Rectal smooth muscle tissue (tissue), 1 donor: ENCODE measurements around the gene SLIT1.

Experiments
- H3K27ac ChIP-seq: one replicate; pipeline ENCODE4 v1.7.0; 2013; ENCODE audit warnings: low read depth, low read length, inconsistent platforms
- H3K27me3 ChIP-seq: one replicate; pipeline ENCODE4 v1.7.0; 2013; ENCODE audit warnings: low read length; ENCODE audit not compliant: control insufficient read depth, insufficient read depth
- H3K36me3 ChIP-seq: one replicate; pipeline ENCODE4 v1.7.0; 2013; ENCODE audit warnings: low read length; ENCODE audit not compliant: control insufficient read depth, insufficient read depth
- H3K4me1 ChIP-seq: one replicate; pipeline ENCODE4 v1.7.0; 2013; ENCODE audit warnings: low read length; ENCODE audit not compliant: control insufficient read depth, insufficient read depth
- H3K4me3 ChIP-seq: one replicate; pipeline ENCODE4 v1.7.0; 2013; ENCODE audit warnings: low read length
- H3K9ac ChIP-seq: one replicate; pipeline ENCODE4 v1.7.0; 2013; ENCODE audit warnings: low read length

Gene SLIT1

GRCh38 chr10:97179311-97179710, 6.4 kb downstream of the SLIT1 start:
- Histone ChIP-seq H3K4me3 (no peak overlapping the region), H3K36me3 (no peaks in the 10 kb centered on the region), H3K27ac (no peak overlapping the region), H3K9ac (no peak overlapping the region), H3K27me3 (peaks cover 3% of the 10 kb centered on the region), H3K4me1 (no peaks in the 10 kb centered on the region)

GRCh38 chr10:97178074-97178473, 7.7 kb downstream of the SLIT1 start:
- no peak overlapping the region for H3K4me3 ChIP-seq
- no peaks in the 10 kb centered on the region for H3K27me3 ChIP-seq
- no peak overlapping the region for H3K9ac ChIP-seq
- H3K4me1 ChIP-seq = no peaks in the 10 kb centered on the region
- no peaks in the 10 kb centered on the region for H3K36me3 ChIP-seq
- H3K27ac ChIP-seq = no peak overlapping the region

- Histone ChIP-seq H3K36me3 (no peaks in the 10 kb centered on the region), H3K4me3 (no peak overlapping the region), H3K4me1 (no peaks in the 10 kb centered on the region), H3K9ac (no peak overlapping the region), H3K27ac (no peak overlapping the region), H3K27me3 (no peaks in the 10 kb centered on the region)
Observed at GRCh38 chr10:97176226-97176625, 9.5 kb downstream of the SLIT1 start.

GRCh38 chr10:97175586-97175985, 10.2 kb downstream of the SLIT1 start:
- H3K4me1 ChIP-seq = no peaks in the 10 kb centered on the region
- no peak overlapping the region for H3K9ac ChIP-seq
- H3K36me3 ChIP-seq = no peaks in the 10 kb centered on the region
- H3K4me3 ChIP-seq = no peak overlapping the region
- H3K27me3 ChIP-seq = no peaks in the 10 kb centered on the region
- H3K27ac ChIP-seq = no peak overlapping the region

- no peak overlapping the region for H3K9ac ChIP-seq
Observed at GRCh38 chr10:97174941-97175340, 10.8 kb downstream of the SLIT1 start.

GRCh38 chr10:97174276-97174775, 11.4 kb downstream of the SLIT1 start:
- Histone ChIP-seq H3K36me3 (no peaks in the 10 kb centered on the region), H3K27me3 (no peaks in the 10 kb centered on the region), H3K4me1 (no peaks in the 10 kb centered on the region), H3K27ac (no peak overlapping the region), H3K9ac (no peak overlapping the region), H3K4me3 (no peak overlapping the region)

More at GRCh38 chr10:97174941-97175340, 10.8 kb downstream of the SLIT1 start:
- Histone ChIP-seq H3K4me3 (no peak overlapping the region), H3K4me1 (no peaks in the 10 kb centered on the region), H3K27ac (no peak overlapping the region), H3K27me3 (no peaks in the 10 kb centered on the region), H3K36me3 (no peaks in the 10 kb centered on the region)

GRCh38 chr10:97173036-97173435, 12.7 kb downstream of the SLIT1 start:
- no peaks in the 10 kb centered on the region for H3K36me3 ChIP-seq
- no peak overlapping the region for H3K4me3 ChIP-seq
- H3K27ac ChIP-seq = no peak overlapping the region
- no peak overlapping the region for H3K9ac ChIP-seq
- H3K4me1 ChIP-seq = no peaks in the 10 kb centered on the region
- H3K27me3 ChIP-seq = no peaks in the 10 kb centered on the region

- no peaks in the 10 kb centered on the region for H3K36me3 ChIP-seq
- H3K4me3 ChIP-seq = no peak overlapping the region
- H3K27ac ChIP-seq = no peak overlapping the region
- no peak overlapping the region for H3K9ac ChIP-seq
- H3K27me3 ChIP-seq = no peaks in the 10 kb centered on the region
- no peaks in the 10 kb centered on the region for H3K4me1 ChIP-seq
Observed at GRCh38 chr10:97171001-97171400, 14.8 kb downstream of the SLIT1 start.

GRCh38 chr10:97169911-97170693, 15.7 kb downstream of the SLIT1 start:
- no peaks in the 10 kb centered on the region for H3K27me3 ChIP-seq
- H3K27ac ChIP-seq = no peak overlapping the region
- H3K9ac ChIP-seq = no peak overlapping the region
- no peaks in the 10 kb centered on the region for H3K36me3 ChIP-seq
- H3K4me3 ChIP-seq = no peak overlapping the region
- H3K4me1 ChIP-seq = no peaks in the 10 kb centered on the region

GRCh38 chr10:97169063-97169462, 16.7 kb downstream of the SLIT1 start:
- H3K27ac ChIP-seq = no peak overlapping the region
- no peaks in the 10 kb centered on the region for H3K4me1 ChIP-seq
- no peak overlapping the region for H3K9ac ChIP-seq
- no peaks in the 10 kb centered on the region for H3K27me3 ChIP-seq
- no peak overlapping the region for H3K4me3 ChIP-seq
- H3K36me3 ChIP-seq = no peaks in the 10 kb centered on the region

- Histone ChIP-seq H3K36me3 (no peaks in the 10 kb centered on the region), H3K9ac (no peak overlapping the region), H3K4me3 (no peak overlapping the region)
Observed at GRCh38 chr10:97168645-97169044, 17.1 kb downstream of the SLIT1 start.

GRCh38 chr10:97165499-97165898, 20.3 kb downstream of the SLIT1 start:
- Histone ChIP-seq H3K36me3 (no peaks in the 10 kb centered on the region), H3K4me1 (no peaks in the 10 kb centered on the region), H3K4me3 (no peak overlapping the region), H3K27ac (no peak overlapping the region), H3K27me3 (no peaks in the 10 kb centered on the region), H3K9ac (no peak overlapping the region)

More at GRCh38 chr10:97168645-97169044, 17.1 kb downstream of the SLIT1 start:
- H3K27ac ChIP-seq = no peak overlapping the region
- H3K27me3 ChIP-seq = no peaks in the 10 kb centered on the region
- no peaks in the 10 kb centered on the region for H3K4me1 ChIP-seq
